Tracheal epithelial cell (primary cell): ENCODE measurements around the gene TP63. TPM values are rescaled to one million over a fixed set of nuclear protein-coding genes. Genes with fewer than 3 reads are reported as not detected.

Source experiments
- total RNA-seq: library from RNA; depleted of rRNA; stranded (reverse); fragments of >200 nt; gene quantifications from 2 replicates; pipeline ENCODE4 v1.2.1, GENCODE V29; 2014

The TP63 gene
- total RNA-seq: 73.3 and 129 TPM in 2 replicates

GRCh38 chr3:189631373-189631408 lies at the start of gene TP63:
Gene TP63, plus strand, starts transcription at chr3:189631389. Its CDS starts 127 bp downstream, at chr3:189631516.

